Fibroblast of villous mesenchyme (primary cell): ENCODE measurements around the gene RAB9A. TPM values are rescaled to one million over a fixed set of nuclear protein-coding genes. Genes with fewer than 3 reads are reported as not detected.

Experiments
- DNase-seq: peaks from one replicate; pipeline ENCODE4 v3.0.0-alpha.2; 2010; ENCODE audit warnings: low read depth
- H3K4me3 ChIP-seq: 2 replicates; pipeline ENCODE4 v1.5.1; 2011; ENCODE audit warnings: low read depth, mild to moderate bottlenecking, low read length
- CTCF ChIP-seq: IDR thresholded peaks from 2 replicates; pipeline ENCODE4 v1.5.1; 2012; ENCODE audit warnings: low read depth, mild to moderate bottlenecking, low read length; ENCODE audit not compliant: insufficient read depth
- total RNA-seq: library from RNA; depleted of rRNA; stranded (reverse); fragments of >200 nt; gene quantifications from 2 replicates; pipeline ENCODE4 v1.2.3, GENCODE V29; 2012

RAB9A gene
- total RNA-seq, 1 donor, result 63.0 TPM

- DNase-seq, result no peak
- no peak overlapping the region for H3K4me3 ChIP-seq
- no peak for TF ChIP-seq CTCF
Observed at GRCh38 chrX:13756381-13756780, 67.5 kb downstream of the RAB9A start.

DNA sequence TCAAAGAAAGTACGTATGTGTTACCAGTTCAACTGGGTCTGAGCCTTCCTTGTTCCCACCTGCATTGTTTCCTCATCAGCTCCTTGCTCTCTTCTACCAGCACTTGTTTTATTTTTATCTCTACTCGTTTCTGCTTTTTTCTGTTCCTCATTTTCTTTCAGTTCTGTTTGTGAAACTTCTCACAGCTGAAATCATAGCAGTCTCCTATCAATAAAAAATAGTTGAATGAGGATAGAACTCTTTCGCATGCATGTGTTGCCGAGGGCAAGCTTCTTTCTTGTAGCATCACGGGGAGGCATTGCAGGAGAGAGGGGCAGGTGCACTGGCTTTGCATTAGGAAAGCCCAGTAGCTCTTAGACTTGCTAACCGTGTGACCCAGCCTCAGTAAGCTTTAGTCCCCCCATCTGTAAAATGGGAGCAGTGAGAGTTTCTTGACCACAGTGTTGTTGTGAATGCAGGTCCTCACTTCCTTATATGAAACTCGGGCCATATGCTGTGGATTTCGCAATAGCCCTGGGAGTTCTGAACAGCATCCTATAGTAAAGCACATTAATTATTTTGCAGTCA is 70.3 kb downstream of the RAB9A start:
- H3K4me3 ChIP-seq, result no peak overlapping the region
- no peak for TF ChIP-seq CTCF
- no peak for DNase-seq

Other genes starting within 250 kb of the RAB9A start
- 0.32 and 0.86 TPM in 2 replicates for gene EGFL6, start 119.5 kb upstream of the RAB9A start, total RNA-seq
- 2.3 and 5.2 TPM in 2 replicates for gene TCEANC, start 36.0 kb upstream of the RAB9A start, total RNA-seq
- gene TRAPPC2, start 45.5 kb downstream of the RAB9A start, total RNA-seq, result 13.2 and 28.1 TPM in 2 replicates
- 12.5 and 15.1 TPM in 2 replicates for gene OFD1, start 45.6 kb downstream of the RAB9A start, total RNA-seq
- under 0.01 and 1.3 TPM in 2 replicates for gene GPM6B, start 128.0 kb downstream of the RAB9A start, total RNA-seq